ENCODE measurements around the gene IREB2.

The IREB2 gene

GRCh38 chr15:78391781-78392180 is 46.2 kb upstream of the IREB2 start:
- TF ChIP-seq, protein P1, sequence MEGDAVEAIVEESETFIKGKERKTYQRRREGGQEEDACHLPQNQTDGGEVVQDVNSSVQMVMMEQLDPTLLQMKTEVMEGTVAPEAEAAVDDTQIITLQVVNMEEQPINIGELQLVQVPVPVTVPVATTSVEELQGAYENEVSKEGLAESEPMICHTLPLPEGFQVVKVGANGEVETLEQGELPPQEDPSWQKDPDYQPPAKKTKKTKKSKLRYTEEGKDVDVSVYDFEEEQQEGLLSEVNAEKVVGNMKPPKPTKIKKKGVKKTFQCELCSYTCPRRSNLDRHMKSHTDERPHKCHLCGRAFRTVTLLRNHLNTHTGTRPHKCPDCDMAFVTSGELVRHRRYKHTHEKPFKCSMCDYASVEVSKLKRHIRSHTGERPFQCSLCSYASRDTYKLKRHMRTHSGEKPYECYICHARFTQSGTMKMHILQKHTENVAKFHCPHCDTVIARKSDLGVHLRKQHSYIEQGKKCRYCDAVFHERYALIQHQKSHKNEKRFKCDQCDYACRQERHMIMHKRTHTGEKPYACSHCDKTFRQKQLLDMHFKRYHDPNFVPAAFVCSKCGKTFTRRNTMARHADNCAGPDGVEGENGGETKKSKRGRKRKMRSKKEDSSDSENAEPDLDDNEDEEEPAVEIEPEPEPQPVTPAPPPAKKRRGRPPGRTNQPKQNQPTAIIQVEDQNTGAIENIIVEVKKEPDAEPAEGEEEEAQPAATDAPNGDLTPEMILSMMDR (conservative IDR thresholded peaks at IDR 0.05; ENCODE audit: low read length): no peak
- no peak overlapping the region for H3K4me3 ChIP-seq (ENCODE audit: low read length)
- no peak for DNase-seq (ENCODE audit: low read depth)

DNA sequence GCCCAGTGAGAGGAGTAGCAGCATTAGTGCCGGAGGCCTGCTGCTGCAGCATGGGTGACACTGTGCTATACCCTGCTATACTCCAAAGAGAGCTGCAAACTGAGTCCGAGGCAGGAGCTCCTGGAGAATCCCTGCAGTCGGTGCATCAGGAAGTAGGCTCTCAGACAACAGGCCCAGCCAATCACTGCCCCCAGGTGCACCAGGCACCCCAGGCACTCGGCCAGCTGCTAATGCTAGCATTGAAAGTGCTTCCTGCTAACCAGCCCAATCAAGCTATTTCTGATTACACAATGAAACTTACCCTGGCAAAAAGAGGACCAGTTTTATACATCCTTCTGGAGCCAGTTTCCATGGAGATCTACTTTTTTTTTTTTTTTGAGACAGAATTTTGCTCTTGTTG is 45.6 kb upstream of the IREB2 start:
- H3K4me3 ChIP-seq (ENCODE audit: low read length): no peak overlapping the region
- no peak for DNase-seq (ENCODE audit: low read depth)
- TF ChIP-seq, protein P1 (conservative IDR thresholded peaks at IDR 0.05; ENCODE audit: low read length): no peak

DNA sequence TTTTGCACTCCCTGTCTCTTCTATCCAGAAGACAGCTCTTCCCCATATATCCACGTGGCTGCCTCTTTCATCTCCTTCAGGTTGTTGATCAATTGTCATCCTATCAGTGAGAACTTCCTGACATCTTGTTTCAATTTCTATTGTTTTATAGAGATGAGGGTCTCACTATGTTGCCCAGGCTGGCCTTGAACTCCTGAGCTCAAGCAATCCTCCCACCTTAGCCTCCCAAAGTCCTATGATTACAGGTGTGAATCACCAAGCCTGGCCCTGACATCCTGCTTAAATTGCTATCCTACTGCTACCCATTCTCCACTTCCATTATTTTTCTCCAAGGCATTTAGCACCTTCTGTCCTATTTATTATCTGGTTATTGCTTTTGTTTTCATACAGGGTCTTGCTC is 44.9 kb upstream of the IREB2 start:
- no peak for DNase-seq (ENCODE audit: low read depth)
- TF ChIP-seq, protein P1 (conservative IDR thresholded peaks at IDR 0.05; ENCODE audit: low read length): no peak
- no peak overlapping the region for H3K4me3 ChIP-seq (ENCODE audit: low read length)

DNA sequence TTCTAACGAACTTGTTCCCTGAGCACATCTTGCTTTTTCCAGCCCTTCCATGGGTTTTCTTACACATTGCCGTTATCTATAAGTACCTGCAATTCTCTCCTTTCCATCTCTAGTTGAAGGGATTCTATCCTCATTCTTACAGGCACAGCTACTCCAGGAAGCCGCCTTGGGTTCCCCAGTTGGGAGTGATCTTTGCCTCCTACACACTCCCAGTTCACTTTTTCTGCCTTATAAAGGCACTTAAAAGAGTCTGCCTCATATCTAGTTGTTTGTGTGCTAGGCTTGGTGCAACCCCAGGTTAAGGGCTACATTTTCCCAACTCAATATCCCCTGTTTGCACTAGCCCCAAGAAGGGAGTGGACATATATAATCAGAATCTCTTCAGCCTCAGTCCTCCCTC is 44.0 kb upstream of the IREB2 start:
- H3K4me3 ChIP-seq (ENCODE audit: low read length): no peak overlapping the region
- no peak for DNase-seq (ENCODE audit: low read depth)
- TF ChIP-seq, protein P1 (conservative IDR thresholded peaks at IDR 0.05; ENCODE audit: low read length): no peak

DNA sequence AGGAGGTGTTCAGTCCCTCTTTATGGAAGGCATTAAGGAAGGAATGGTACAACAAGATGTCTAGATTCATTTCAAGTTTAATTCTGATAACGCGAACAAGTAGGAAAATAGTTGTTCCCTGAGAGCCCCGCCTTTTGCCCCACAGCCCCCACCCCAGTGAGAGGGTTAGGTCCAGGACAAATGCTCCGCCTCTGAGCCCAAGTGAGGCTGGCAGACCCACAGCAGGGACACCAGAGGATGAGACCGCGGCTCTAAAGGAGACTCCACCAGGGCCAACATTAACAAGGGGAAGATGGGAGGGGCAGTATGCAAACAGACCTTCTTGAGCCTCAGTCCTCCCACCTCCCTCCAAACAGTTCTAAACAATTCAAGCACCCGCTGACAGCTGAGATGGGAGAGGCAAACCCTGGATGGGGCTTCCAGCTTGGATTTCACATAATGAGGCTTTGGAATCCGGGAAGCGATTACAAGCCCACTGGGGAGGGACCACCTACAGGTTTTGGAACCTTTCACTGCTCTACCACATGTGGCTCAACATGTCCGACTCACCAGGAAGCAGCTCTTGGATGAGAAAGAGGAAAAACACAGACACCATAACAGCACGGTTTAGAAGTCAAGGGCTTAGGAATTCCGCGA is 42.9 kb upstream of the IREB2 start:
- DNase-seq (ENCODE audit: low read depth): no peak
- TF ChIP-seq, protein P1 (conservative IDR thresholded peaks at IDR 0.05; ENCODE audit: low read length): no peak
- no peak overlapping the region for H3K4me3 ChIP-seq (ENCODE audit: low read length)

- TF ChIP-seq, protein P1 (conservative IDR thresholded peaks at IDR 0.05; ENCODE audit: low read length): no peak
- no peak for DNase-seq (ENCODE audit: low read depth)
- H3K4me3 ChIP-seq (ENCODE audit: low read length): no peak overlapping the region
These were observed 41.7 kb upstream of the IREB2 start for GRCh38 chr15:78396186-78396814.

DNA sequence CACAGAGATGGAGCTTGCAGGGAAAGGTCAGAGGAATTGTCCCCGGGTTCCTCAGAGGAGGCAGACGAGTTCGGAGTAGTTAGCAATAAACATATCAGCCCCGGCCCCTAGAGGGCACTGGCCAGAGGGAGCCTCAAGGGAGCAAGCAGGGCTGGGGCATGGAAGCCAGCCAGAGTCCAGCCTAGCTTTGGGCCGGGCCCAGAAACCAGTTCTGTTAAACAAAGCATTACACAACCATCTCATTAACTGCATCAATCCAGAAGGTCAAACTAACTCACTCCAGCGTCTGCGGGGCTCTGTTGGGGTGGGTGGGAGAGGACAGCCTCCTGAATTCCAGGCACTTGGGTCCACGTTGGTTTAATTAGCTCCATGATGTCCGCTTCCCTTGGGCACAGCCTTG is 41.0 kb upstream of the IREB2 start:
- no peak overlapping the region for H3K4me3 ChIP-seq (ENCODE audit: low read length)
- TF ChIP-seq, protein P1 (conservative IDR thresholded peaks at IDR 0.05; ENCODE audit: low read length): peak; percentile 50
- peak; percentile 81 for DNase-seq (ENCODE audit: low read depth)
